H1 (cell line): ENCODE data around the gene MSH5. TPM values are rescaled to one million over a fixed set of nuclear protein-coding genes. Genes with fewer than 3 reads are reported as not detected.

Experiments
- CTCF ChIA-PET: fragments of 300-600 bp; sonication (Branson Sonifier 250); formaldehyde crosslinking; loops from one replicate; lab custom pipeline; 2021; ENCODE audit not compliant: partially characterized antibody; lab: Charles Lee
- POLR2A ChIA-PET: fragments of 300-600 bp; sonication (Branson Sonifier 250); formaldehyde crosslinking; loops from one replicate; lab custom pipeline; 2021; ENCODE audit warnings: inconsistent platforms; ENCODE audit not compliant: partially characterized antibody; lab: Charles Lee
- DNase-seq, 2 experiments: peaks; one replicate each; pipeline versions ENCODE4 v3.0.0 to v3.0.0-alpha.2; 2010 to 2022; ENCODE audit warnings: low spot score in 2 of 2, low read depth in 1 of 2, mixed read lengths in 1 of 2
- FAIRE-seq: peaks from 2 replicates; lab custom pipeline; 2011; peaks lifted over from hg19 to GRCh38; lab: Jason Lieb, UNC
- H2AFZ ChIP-seq: 2 replicates; pipeline ENCODE4 v1.8.1; 2012; ENCODE audit warnings: low read length, inconsistent platforms
- H2AK5ac ChIP-seq: 2 replicates; pipeline ENCODE4 v1.6.1; 2013; ENCODE audit warnings: low read depth, low read length
- H2BK120ac ChIP-seq: replicated peaks from 2 replicates; pipeline ENCODE3; 2013; ENCODE audit warnings: low read depth, low read length, inconsistent platforms
- H2BK12ac ChIP-seq: 2 replicates; pipeline ENCODE4 v1.6.1; 2013; ENCODE audit warnings: low read depth, low read length
- H2BK15ac ChIP-seq: 2 replicates; pipeline ENCODE4 v1.6.1; 2013; ENCODE audit warnings: low read length
- H2BK20ac ChIP-seq: 2 replicates; pipeline ENCODE4 v1.6.1; 2013; ENCODE audit warnings: low read length
- H2BK5ac ChIP-seq: 2 replicates; pipeline ENCODE4 v1.6.1; 2013; ENCODE audit warnings: low read depth, low read length
- H3K14ac ChIP-seq: 2 replicates; pipeline ENCODE4 v1.6.1; 2013; ENCODE audit warnings: inconsistent platforms; ENCODE audit not compliant: insufficient read length
- H3K18ac ChIP-seq: 2 replicates; pipeline ENCODE4 v1.6.1; 2013; ENCODE audit warnings: low read length; ENCODE audit errors: extremely low read depth
- H3K23ac ChIP-seq: 2 replicates; pipeline ENCODE4 v1.6.1; 2013; ENCODE audit warnings: inconsistent platforms; ENCODE audit not compliant: insufficient read length
- H3K23me2 ChIP-seq: 2 replicates; pipeline ENCODE4 v1.6.1; 2013; ENCODE audit warnings: low read depth, low read length
- H3K27ac ChIP-seq: 2 replicates; pipeline ENCODE4 v1.6.1; 2011; ENCODE audit warnings: low read depth, low read length, inconsistent platforms
- H3K27me3 ChIP-seq, 4 experiments: replicated peaks in 1 of 4; 1 replicate in 1 of 4; 2 replicates in 3 of 4; pipeline versions ENCODE4 v1.6.1 to v1.8.1; 2011 to 2013; ENCODE audit warnings: low read length in 3 of 4, mild to moderate bottlenecking in 3 of 4, inconsistent platforms in 2 of 4, mixed read lengths in 2 of 4, moderate library complexity in 1 of 4; ENCODE audit not compliant: control insufficient read depth in 3 of 4, insufficient read depth in 3 of 4; ENCODE audit errors: extremely low read depth in 1 of 4
- H3K36me3 ChIP-seq, 4 experiments: 2 replicates each; pipeline versions ENCODE4 v1.6.1 to v1.8.1; 2011 to 2013; ENCODE audit warnings: mild to moderate bottlenecking in 4 of 4, low read length in 3 of 4, moderate library complexity in 2 of 4, control low read depth in 1 of 4, inconsistent platforms in 1 of 4; ENCODE audit not compliant: insufficient read depth in 4 of 4, control insufficient read depth in 2 of 4
- H3K4ac ChIP-seq: replicated peaks from 2 replicates; pipeline ENCODE3; 2013; ENCODE audit warnings: low read length, low read depth, mixed read lengths, inconsistent platforms; ENCODE audit not compliant: insufficient read length
- H3K4me1 ChIP-seq, 4 experiments: replicated peaks in 1 of 4; 1 replicate in 1 of 4; 2 replicates in 3 of 4; pipeline versions ENCODE4 v1.6.1 to v1.8.1; 2011 to 2013; ENCODE audit warnings: low read length in 3 of 4, inconsistent platforms in 2 of 4, mixed read lengths in 1 of 4; ENCODE audit not compliant: insufficient read depth in 4 of 4, control insufficient read depth in 3 of 4
- H3K4me2 ChIP-seq, 2 experiments: 2 replicates each; pipeline versions ENCODE4 v1.6.1 to v1.8.1; 2011 to 2013; ENCODE audit warnings: low read depth in 2 of 2, low read length in 2 of 2, control low read depth in 1 of 2, inconsistent platforms in 1 of 2, mild to moderate bottlenecking in 1 of 2; ENCODE audit not compliant: insufficient read depth in 1 of 2
- H3K4me3 ChIP-seq, 4 experiments: fragments of 200-600, 300-600 bp in 1 of 4; sonication (generic), shearing (Covaris generic), sonication (Bioruptor Twin) in 1 of 4; 2 replicates each; pipeline versions ENCODE4 v1.5.1 to v1.8.1; 2011 to 2016; ENCODE audit warnings: low read length in 4 of 4, low read depth in 3 of 4, control low read depth in 2 of 4, inconsistent platforms in 2 of 4, mild to moderate bottlenecking in 2 of 4, mixed read lengths in 1 of 4, moderate library complexity in 1 of 4; ENCODE audit not compliant: insufficient read depth in 2 of 4; ENCODE audit errors: extremely low read depth in 1 of 4
- H3K56ac ChIP-seq: replicated peaks from 2 replicates; pipeline ENCODE3; 2013; ENCODE audit warnings: low read depth, mild to moderate bottlenecking, mixed read lengths, low read length, inconsistent platforms; ENCODE audit not compliant: insufficient read length
- H3K79me1 ChIP-seq: 2 replicates; pipeline ENCODE4 v1.6.1; 2013; ENCODE audit warnings: low read depth, low read length, control low read depth
- H3K79me2 ChIP-seq, 2 experiments: 2 replicates each; pipeline versions ENCODE4 v1.6.1 to v1.8.1; 2012 to 2013; ENCODE audit warnings: low read length in 2 of 2, mild to moderate bottlenecking in 2 of 2, inconsistent platforms in 1 of 2; ENCODE audit not compliant: insufficient read depth in 2 of 2, control insufficient read depth in 1 of 2
- H3K9ac ChIP-seq, 4 experiments: replicated peaks in 1 of 4; 1 replicate in 1 of 4; 2 replicates in 3 of 4; pipeline versions ENCODE4 v1.6.1 to v1.8.1; 2011 to 2013; ENCODE audit warnings: low read depth in 3 of 4, low read length in 3 of 4, control low read depth in 2 of 4, mild to moderate bottlenecking in 2 of 4, moderate library complexity in 2 of 4, inconsistent platforms in 1 of 4; ENCODE audit errors: extremely low read depth in 1 of 4
- H3K9me3 ChIP-seq, 2 experiments: 2 replicates each; pipeline versions ENCODE4 v1.6.1 to v1.8.1; 2012 to 2013; ENCODE audit warnings: mild to moderate bottlenecking in 2 of 2, moderate library complexity in 2 of 2, control low read depth in 1 of 2, inconsistent platforms in 1 of 2, low read depth in 1 of 2, low read length in 1 of 2, mixed read lengths in 1 of 2; ENCODE audit not compliant: insufficient read depth in 2 of 2
- H4K20me1 ChIP-seq, 2 experiments: replicated peaks in 1 of 2; 2 replicates each; pipeline versions ENCODE3 to v1.8.1; 2011 to 2013; ENCODE audit warnings: inconsistent platforms in 2 of 2, low read length in 2 of 2, mild to moderate bottlenecking in 1 of 2; ENCODE audit not compliant: insufficient read depth in 2 of 2, control insufficient read depth in 1 of 2
- H4K5ac ChIP-seq: 2 replicates; pipeline ENCODE4 v1.6.1; 2013; ENCODE audit warnings: low read length, low read depth, mixed read lengths, inconsistent platforms; ENCODE audit not compliant: insufficient read length
- H4K8ac ChIP-seq: 2 replicates; pipeline ENCODE4 v1.8.0; 2013; ENCODE audit warnings: mild to moderate bottlenecking, moderate library complexity, low read length, inconsistent platforms; ENCODE audit not compliant: insufficient read depth; ENCODE audit errors: extremely low read depth
- H4K91ac ChIP-seq: replicated peaks from 2 replicates; pipeline ENCODE3; 2013; ENCODE audit warnings: low read length, mixed read lengths, inconsistent platforms; ENCODE audit not compliant: insufficient read length
- ATF3 ChIP-seq: IDR thresholded peaks from 2 replicates; pipeline ENCODE4 v1.6.1; 2011; ENCODE audit warnings: low read depth, mild to moderate bottlenecking, low read length; ENCODE audit not compliant: insufficient read depth
- BRCA1 ChIP-seq: IDR thresholded peaks from 2 replicates; pipeline ENCODE4 v1.6.1; 2012; ENCODE audit warnings: low read depth, low read length, improper control_type of control experiment
- CBX5 ChIP-seq: fragments of 300-800, 300-1000 bp; sonication (generic); IDR thresholded peaks from 2 replicates; pipeline ENCODE4 v1.7.1; 2016; ENCODE audit warnings: antibody characterized with exemption, low read length, low read depth
- CBX8 ChIP-seq: fragments of 300-800, 300-1000 bp; sonication (generic); IDR thresholded peaks from 2 replicates; pipeline ENCODE4 v1.7.1; 2016; ENCODE audit warnings: low read depth, low read length, borderline replicate concordance
- CHD2 ChIP-seq: IDR thresholded peaks from 2 replicates; pipeline ENCODE4 v1.6.1; 2012; ENCODE audit warnings: low read length, improper control_type of control experiment
- CREB1 ChIP-seq: IDR thresholded peaks from 2 replicates; pipeline ENCODE4 v1.6.1; 2012; ENCODE audit warnings: inconsistent platforms
- EP300 ChIP-seq, 2 experiments: IDR thresholded peaks; 1 replicate in 1 of 2; 2 replicates in 1 of 2; pipeline ENCODE4 v1.6.1; 2011 to 2012; ENCODE audit warnings: low read depth in 2 of 2, low read length in 2 of 2, mild to moderate bottlenecking in 2 of 2, borderline replicate concordance in 1 of 2, inconsistent platforms in 1 of 2, moderate library complexity in 1 of 2
- JUN ChIP-seq: IDR thresholded peaks from 2 replicates; pipeline ENCODE4 v1.6.1; 2011; ENCODE audit warnings: low read depth, mild to moderate bottlenecking, improper control_type of control experiment, low read length
- RXRA ChIP-seq: IDR thresholded peaks from 2 replicates; pipeline ENCODE4 v1.6.1; 2011; ENCODE audit warnings: low read depth, mild to moderate bottlenecking, low read length, moderate library complexity; ENCODE audit not compliant: insufficient read depth
- SAP30 ChIP-seq: fragments of 300-600 bp; sonication (generic); IDR thresholded peaks from 2 replicates; pipeline ENCODE4 v1.7.1; 2012; ENCODE audit warnings: low read length, moderate library complexity, mild to moderate bottlenecking, inconsistent platforms; ENCODE audit not compliant: insufficient read depth, insufficient replicate concordance
- TAF1 ChIP-seq: IDR thresholded peaks from 2 replicates; pipeline ENCODE4 v1.6.1; 2011; ENCODE audit warnings: mild to moderate bottlenecking, low read depth, low read length
- TAF7 ChIP-seq: optimal IDR thresholded peaks from 2 replicates; pipeline ENCODE3; 2011; ENCODE audit warnings: low read depth, mild to moderate bottlenecking, inconsistent platforms, low read length, moderate library complexity, borderline replicate concordance
- YY1 ChIP-seq: IDR thresholded peaks from 2 replicates; pipeline ENCODE4 v1.6.1; 2011; ENCODE audit warnings: low read depth, mild to moderate bottlenecking, low read length
- WGBS, 2 experiments: shearing (Covaris generic) in 1 of 2; methylation state at CpG; one replicate each; pipeline versions ENCODE4 v1.1.6 to v1.1.7; 2013 to 2015; ENCODE audit warnings: low lambda C conversion rate in 2 of 2, mixed read lengths in 2 of 2, inconsistent platforms in 1 of 2, low coverage in 1 of 2, missing lambda C conversion rate in 1 of 2; ENCODE audit not compliant: insufficient replicate concordance in 2 of 2, insufficient coverage in 1 of 2, insufficient read length in 1 of 2; ENCODE audit errors: extremely low coverage in 1 of 2, missing lambda C conversion rate in 1 of 2; 5-methylcytosine and 5-hydroxymethylcytosine counted together
- polyA plus RNA-seq, 7 experiments: library from polyadenylated mRNA; depleted of rRNA in 3 of 7; stranded (reverse) in 5 of 7; unstranded in 2 of 7; fragments of >200 nt in 5 of 7; fragments of 200-250 nt in 2 of 7; gene quantifications; 1 replicate in 5 of 7; 2 replicates in 1 of 7; 4 replicates in 1 of 7; pipeline versions ENCODE4 v1.2.1 to v1.2.3, GENCODE V29; 2011 to 2013; ENCODE audit warnings: missing spikeins in 2 of 7, mixed read lengths in 2 of 7
- total RNA-seq: library from RNA; stranded (reverse); fragmentation: NEBNext Ultra II Directional; extraction: Animal tissue kit (Norgen Biotek cat#: 25700); gene quantifications from 2 replicates; pipeline ENCODE4 v1.2.1, GENCODE V29; 2021

MSH5 gene
- total and polyA plus RNA-seq, 2 of the 8 experiments (the other 6 are each of a cell fraction or from before 2014, with no cell fraction given): 25.3 to 26.5 TPM

- Histone ChIP-seq H3K4me1 (peaks cover 0 to 5% (median under 1%) of the 10 kb centered on the region in 4 experiments; a peak in 4 of 7 replicates), H4K8ac (no peak overlapping the region), H3K14ac (no peak overlapping the region), H3K4me3 (no peak overlapping the region), H3K36me3 (no peaks in the 10 kb centered on the region), H3K4ac (no peak overlapping the region), H3K27ac (no peak overlapping the region), H3K4me2 (no peak overlapping the region), H2BK5ac (no peak overlapping the region), H4K20me1 (no peaks in the 10 kb centered on the region), H3K27me3 (no peaks in the 10 kb centered on the region), H4K91ac (no peak overlapping the region), H2BK15ac (no peak overlapping the region), H3K79me1 (no peaks in the 10 kb centered on the region), H2BK12ac (no peak overlapping the region), H3K9ac (no peak overlapping the region), H3K79me2 (no peaks in the 10 kb centered on the region), H2AK5ac (no peak overlapping the region), H2BK120ac (no peak overlapping the region), H4K5ac (no peak overlapping the region), H3K56ac (no peak overlapping the region), H3K23me2 (0 out of 2 replicates have a peak, but pooled peaks cover 3% of the 10 kb centered on the region), H3K18ac (no peak overlapping the region), H3K9me3 (no peaks in the 10 kb centered on the region), H2AFZ (no peak overlapping the region), H2BK20ac (no peak overlapping the region), H3K23ac (no peak overlapping the region)
- no peak for DNase-seq
- POLR2A ChIA-PET: interaction anchor here (0.6 to 2.8 kb wide), 9 partner anchors 10 to 1604 kb away, joined by 3 to 10 read pairs (median 7); partner anchors contain the start of genes HSPA1A, HSPA1L, MSH5 and VARS1
- FAIRE-seq: no peak
- CTCF ChIA-PET: interaction anchor here (0.6 to 14.4 kb wide), 18 partner anchors 14 to 97 kb away, joined by 3 to 228 read pairs (median 12); partner anchors contain the start of genes DDAH2, HSPA1B, MPIG6B and MSH5
- WGBS, 2 experiments: 74% methylated on average over 2 of the region's 2 CpGs; no CpG with 5 or more reads in 1 of the 2 experiments
- TF ChIP-seq RXRA (no peak), CREB1 (no peak), YY1 (no peak), BRCA1 (no peak), JUN (no peak), CBX5 (no peak), EP300 (IDR thresholded peaks at IDR 0.05; ENCODE audit: borderline replicate concordance in 1 of 2, low read depth in 2 of 2, low read length in 2 of 2) (no peak), ATF3 (no peak), CBX8 (no peak), TAF7 (no peak), TAF1 (no peak), SAP30 (no peak), CHD2 (no peak)
Observed at GRCh38 chr6:31770860-31771259, 31.1 kb downstream of the MSH5 start.
